ENCODE results near the gene DNAJB1. TPM values are rescaled to one million over a fixed set of nuclear protein-coding genes. Genes with fewer than 3 reads are reported as not detected.

The DNAJB1 gene
- total and polyA plus RNA-seq, 2 of the 13 experiments (the other 11 are each of a cell fraction or from before 2014, with no cell fraction given) = 87.5 to 97.3 TPM

DNA sequence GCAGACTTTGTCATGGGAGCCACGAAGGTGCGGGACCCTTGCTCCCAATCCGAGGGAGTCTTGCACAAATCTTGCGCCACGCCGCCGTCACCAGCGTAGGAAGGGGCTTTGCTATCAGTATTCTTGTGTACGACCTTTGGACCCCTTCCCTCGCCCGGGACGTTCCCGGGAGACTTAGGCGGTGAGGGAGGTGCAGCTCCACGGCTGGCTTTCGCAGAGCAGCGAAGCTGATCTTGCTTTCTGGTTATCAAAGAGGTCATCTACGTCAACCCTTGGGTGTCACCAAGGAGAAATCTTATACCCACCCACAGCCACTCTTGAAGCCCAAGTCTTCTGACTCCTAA lies 11.8 kb upstream of the DNAJB1 start (continued):
- TF ChIP-seq ZMAT3 (CRISPR knock-in tag; conservative IDR thresholded peaks at IDR 0.05) (peak; percentile 77; the same call in 1 of the 2 replicates), ZNF781 (CRISPR knock-in tag; IDR thresholded peaks at IDR 0.05; ENCODE audit: borderline replicate concordance, not compliant biosample characterization) (peak; percentile 81), ZFY (CRISPR knock-in tag; IDR thresholded peaks at IDR 0.05) (no peak), ZBTB7B (CRISPR knock-in tag; IDR thresholded peaks at IDR 0.05) (peak; percentile 61; the same call in 1 of the 2 replicates), ETV5 (CRISPR knock-in tag; IDR thresholded peaks at IDR 0.05; ENCODE audit: borderline replicate concordance) (no peak), ZFP1 (CRISPR knock-in tag; IDR thresholded peaks at IDR 0.05) (no peak), PLRG1 (conservative IDR thresholded peaks at IDR 0.05) (no peak), ZNF501 (CRISPR knock-in tag; IDR thresholded peaks at IDR 0.05) (0 out of 2 replicates have a peak, but pooled peaks have one; percentile 3), ZNF124 (CRISPR knock-in tag; IDR thresholded peaks at IDR 0.05) (no peak), ZNF567 (CRISPR knock-in tag; IDR thresholded peaks at IDR 0.05; ENCODE audit: borderline replicate concordance) (no peak), FOXK2 (IDR thresholded peaks at IDR 0.05) (no peak), ZSCAN25 (CRISPR knock-in tag; IDR thresholded peaks at IDR 0.05) (no peak), ZNF101 (CRISPR knock-in tag; IDR thresholded peaks at IDR 0.05; ENCODE audit: borderline replicate concordance, low read depth) (no peak), RELA (CRISPR knock-in tag; IDR thresholded peaks at IDR 0.05) (no peak), ZNF496 (CRISPR knock-in tag; IDR thresholded peaks at IDR 0.05; ENCODE audit: insufficient replicate concordance) (no peak)
- TF ChIP-seq, protein P1, sequence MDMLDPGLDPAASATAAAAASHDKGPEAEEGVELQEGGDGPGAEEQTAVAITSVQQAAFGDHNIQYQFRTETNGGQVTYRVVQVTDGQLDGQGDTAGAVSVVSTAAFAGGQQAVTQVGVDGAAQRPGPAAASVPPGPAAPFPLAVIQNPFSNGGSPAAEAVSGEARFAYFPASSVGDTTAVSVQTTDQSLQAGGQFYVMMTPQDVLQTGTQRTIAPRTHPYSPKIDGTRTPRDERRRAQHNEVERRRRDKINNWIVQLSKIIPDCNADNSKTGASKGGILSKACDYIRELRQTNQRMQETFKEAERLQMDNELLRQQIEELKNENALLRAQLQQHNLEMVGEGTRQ (IDR thresholded peaks at IDR 0.05; ENCODE audit: low read depth, low read length) = no peak
- TF ChIP-seq, protein P1 (CRISPR knock-in tag; IDR thresholded peaks at IDR 0.05; ENCODE audit: borderline replicate concordance) = no peak
- TF ChIP-seq, protein P2, sequence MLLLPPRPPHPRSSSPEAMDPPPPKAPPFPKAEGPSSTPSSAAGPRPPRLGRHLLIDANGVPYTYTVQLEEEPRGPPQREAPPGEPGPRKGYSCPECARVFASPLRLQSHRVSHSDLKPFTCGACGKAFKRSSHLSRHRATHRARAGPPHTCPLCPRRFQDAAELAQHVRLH (CRISPR knock-in tag; IDR thresholded peaks at IDR 0.05; ENCODE audit: borderline replicate concordance, low read depth) = peak; percentile 12; the same call in 1 of the 2 replicates
- TF ChIP-seq, protein P3, sequence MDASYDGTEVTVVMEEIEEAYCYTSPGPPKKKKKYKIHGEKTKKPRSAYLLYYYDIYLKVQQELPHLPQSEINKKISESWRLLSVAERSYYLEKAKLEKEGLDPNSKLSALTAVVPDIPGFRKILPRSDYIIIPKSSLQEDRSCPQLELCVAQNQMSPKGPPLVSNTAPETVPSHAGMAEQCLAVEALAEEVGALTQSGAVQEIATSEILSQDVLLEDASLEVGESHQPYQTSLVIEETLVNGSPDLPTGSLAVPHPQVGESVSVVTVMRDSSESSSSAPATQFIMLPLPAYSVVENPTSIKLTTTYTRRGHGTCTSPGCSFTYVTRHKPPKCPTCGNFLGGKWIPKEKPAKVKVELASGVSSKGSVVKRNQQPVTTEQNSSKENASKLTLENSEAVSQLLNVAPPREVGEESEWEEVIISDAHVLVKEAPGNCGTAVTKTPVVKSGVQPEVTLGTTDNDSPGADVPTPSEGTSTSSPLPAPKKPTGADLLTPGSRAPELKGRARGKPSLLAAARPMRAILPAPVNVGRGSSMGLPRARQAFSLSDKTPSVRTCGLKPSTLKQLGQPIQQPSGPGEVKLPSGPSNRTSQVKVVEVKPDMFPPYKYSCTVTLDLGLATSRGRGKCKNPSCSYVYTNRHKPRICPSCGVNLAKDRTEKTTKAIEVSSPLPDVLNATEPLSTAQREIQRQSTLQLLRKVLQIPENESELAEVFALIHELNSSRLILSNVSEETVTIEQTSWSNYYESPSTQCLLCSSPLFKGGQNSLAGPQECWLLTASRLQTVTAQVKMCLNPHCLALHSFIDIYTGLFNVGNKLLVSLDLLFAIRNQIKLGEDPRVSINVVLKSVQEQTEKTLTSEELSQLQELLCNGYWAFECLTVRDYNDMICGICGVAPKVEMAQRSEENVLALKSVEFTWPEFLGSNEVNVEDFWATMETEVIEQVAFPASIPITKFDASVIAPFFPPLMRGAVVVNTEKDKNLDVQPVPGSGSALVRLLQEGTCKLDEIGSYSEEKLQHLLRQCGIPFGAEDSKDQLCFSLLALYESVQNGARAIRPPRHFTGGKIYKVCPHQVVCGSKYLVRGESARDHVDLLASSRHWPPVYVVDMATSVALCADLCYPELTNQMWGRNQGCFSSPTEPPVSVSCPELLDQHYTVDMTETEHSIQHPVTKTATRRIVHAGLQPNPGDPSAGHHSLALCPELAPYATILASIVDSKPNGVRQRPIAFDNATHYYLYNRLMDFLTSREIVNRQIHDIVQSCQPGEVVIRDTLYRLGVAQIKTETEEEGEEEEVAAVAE (CRISPR knock-in tag; IDR thresholded peaks at IDR 0.05; ENCODE audit: borderline replicate concordance) = no peak
- TF ChIP-seq, protein P4, sequence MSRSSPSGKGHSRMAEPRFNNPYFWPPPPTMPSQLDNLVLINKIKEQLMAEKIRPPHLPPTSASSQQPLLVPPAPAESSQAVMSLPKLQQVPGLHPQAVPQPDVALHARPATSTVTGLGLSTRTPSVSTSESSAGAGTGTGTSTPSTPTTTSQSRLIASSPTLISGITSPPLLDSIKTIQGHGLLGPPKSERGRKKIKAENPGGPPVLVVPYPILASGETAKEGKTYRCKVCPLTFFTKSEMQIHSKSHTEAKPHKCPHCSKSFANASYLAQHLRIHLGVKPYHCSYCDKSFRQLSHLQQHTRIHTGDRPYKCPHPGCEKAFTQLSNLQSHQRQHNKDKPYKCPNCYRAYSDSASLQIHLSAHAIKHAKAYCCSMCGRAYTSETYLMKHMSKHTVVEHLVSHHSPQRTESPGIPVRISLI (CRISPR knock-in tag; IDR thresholded peaks at IDR 0.05; ENCODE audit: borderline replicate concordance) = no peak
- TF ChIP-seq, protein P5, sequence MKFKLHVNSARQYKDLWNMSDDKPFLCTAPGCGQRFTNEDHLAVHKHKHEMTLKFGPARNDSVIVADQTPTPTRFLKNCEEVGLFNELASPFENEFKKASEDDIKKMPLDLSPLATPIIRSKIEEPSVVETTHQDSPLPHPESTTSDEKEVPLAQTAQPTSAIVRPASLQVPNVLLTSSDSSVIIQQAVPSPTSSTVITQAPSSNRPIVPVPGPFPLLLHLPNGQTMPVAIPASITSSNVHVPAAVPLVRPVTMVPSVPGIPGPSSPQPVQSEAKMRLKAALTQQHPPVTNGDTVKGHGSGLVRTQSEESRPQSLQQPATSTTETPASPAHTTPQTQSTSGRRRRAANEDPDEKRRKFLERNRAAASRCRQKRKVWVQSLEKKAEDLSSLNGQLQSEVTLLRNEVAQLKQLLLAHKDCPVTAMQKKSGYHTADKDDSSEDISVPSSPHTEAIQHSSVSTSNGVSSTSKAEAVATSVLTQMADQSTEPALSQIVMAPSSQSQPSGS (CRISPR knock-in tag; IDR thresholded peaks at IDR 0.05) = no peak
- TF ChIP-seq, protein P6, sequence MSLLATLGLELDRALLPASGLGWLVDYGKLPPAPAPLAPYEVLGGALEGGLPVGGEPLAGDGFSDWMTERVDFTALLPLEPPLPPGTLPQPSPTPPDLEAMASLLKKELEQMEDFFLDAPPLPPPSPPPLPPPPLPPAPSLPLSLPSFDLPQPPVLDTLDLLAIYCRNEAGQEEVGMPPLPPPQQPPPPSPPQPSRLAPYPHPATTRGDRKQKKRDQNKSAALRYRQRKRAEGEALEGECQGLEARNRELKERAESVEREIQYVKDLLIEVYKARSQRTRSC (CRISPR knock-in tag; IDR thresholded peaks at IDR 0.05; ENCODE audit: low read depth) = no peak
